PC-3 (cell line): ENCODE data around the gene BCAN. TPM values are rescaled to one million over a fixed set of nuclear protein-coding genes. Genes with fewer than 3 reads are reported as not detected.

Experiments used
- ATAC-seq: fragments of 200-7000 bp; cut with Tn5 transposase; 2 replicates; pipeline ENCODE4 v1.9.1; 2020; ENCODE audit warnings: mild to moderate bottlenecking, moderate library complexity
- BruUV-seq: library from RNA; stranded (reverse); fragments of 400-500 nt; replicated peaks from 2 replicates; lab custom pipeline; 2021; lab: Mats Ljungman, UMichigan
- CTCF ChIA-PET: fragments of 300-600 bp; sonication (Branson Sonifier 250); formaldehyde crosslinking; loops from one replicate; lab custom pipeline; 2022; ENCODE audit warnings: antibody characterized with exemption; lab: Charles Lee
- POLR2A ChIA-PET: fragments of 300-600 bp; sonication (Branson Sonifier 250); formaldehyde crosslinking; loops from one replicate; lab custom pipeline; 2022; ENCODE audit warnings: antibody characterized with exemption; ENCODE audit not compliant: unreplicated experiment; lab: Charles Lee
- DNase-seq: peaks from one replicate; pipeline ENCODE4 v3.0.0-alpha.2; 2015
- H2AFZ ChIP-seq: fragments of 300-600 bp; sonication (generic); 2 replicates; pipeline ENCODE4 v1.6.0; 2016; ENCODE audit warnings: antibody characterized with exemption, low read length
- H3F3A ChIP-seq: fragments of 300-600 bp; sonication (generic); one replicate; pipeline ENCODE4 v1.6.0; 2017; ENCODE audit warnings: antibody characterized with exemption, low read length, control low read depth, mild to moderate bottlenecking; ENCODE audit not compliant: unreplicated experiment
- H3K27ac ChIP-seq: fragments of 300-600 bp; sonication (generic); 2 replicates; pipeline ENCODE4 v1.5.1; 2016; ENCODE audit warnings: mild to moderate bottlenecking, low read length
- H3K27me3 ChIP-seq: fragments of 300-600 bp; sonication (generic); 2 replicates; pipeline ENCODE4 v1.6.1; 2016; ENCODE audit warnings: low read length, mixed read lengths
- H3K36me3 ChIP-seq: fragments of 300-600 bp; sonication (generic); 2 replicates; pipeline ENCODE4 v1.6.1; 2016; ENCODE audit warnings: low read depth, mixed run types, low read length, mixed read lengths
- H3K4me1 ChIP-seq: fragments of 300-600 bp; sonication (generic); 2 replicates; pipeline ENCODE4 v1.5.1; 2016; ENCODE audit warnings: low read length; ENCODE audit not compliant: insufficient read depth
- H3K4me2 ChIP-seq: fragments of 300-600 bp; sonication (generic); 2 replicates; pipeline ENCODE4 v1.6.0; 2016; ENCODE audit warnings: low read length
- H3K4me3 ChIP-seq: fragments of 300-600 bp; sonication (generic); 2 replicates; pipeline ENCODE4 v1.5.1; 2016; ENCODE audit warnings: mild to moderate bottlenecking, low read length, mixed read lengths
- H3K79me2 ChIP-seq: fragments of 300-600 bp; sonication (generic); 2 replicates; pipeline ENCODE4 v1.6.1; 2017; ENCODE audit warnings: low read length, mixed read lengths
- H3K9ac ChIP-seq: fragments of 300-600 bp; sonication (generic); 2 replicates; pipeline ENCODE4 v1.6.0; 2016; ENCODE audit warnings: mild to moderate bottlenecking, low read length
- H3K9me2 ChIP-seq: fragments of 300-600 bp; sonication (generic); replicated peaks from 2 replicates; pipeline ENCODE4 v1.6.1; 2016; ENCODE audit warnings: mixed run types, low read length, mixed read lengths
- H3K9me3 ChIP-seq: fragments of 300-600 bp; sonication (generic); 2 replicates; pipeline ENCODE4 v1.6.1; 2016; ENCODE audit warnings: low read length, mixed read lengths
- H4K20me1 ChIP-seq: fragments of 300-600 bp; sonication (generic); 2 replicates; pipeline ENCODE4 v1.6.1; 2016; ENCODE audit warnings: low read length, mixed read lengths
- EZH2 ChIP-seq: fragments of 300-600 bp; sonication (generic); IDR thresholded peaks from one replicate; pipeline ENCODE4 v1.6.1; 2017; ENCODE audit warnings: antibody characterized with exemption, mild to moderate bottlenecking, low read length; ENCODE audit not compliant: unreplicated experiment
- EZH2phosphoT487 ChIP-seq: fragments of 300-600 bp; sonication (generic); IDR thresholded peaks from 2 replicates; pipeline ENCODE4 v1.6.1; 2018; ENCODE audit warnings: mild to moderate bottlenecking, antibody characterized with exemption, low read length, borderline replicate concordance
- intact Hi-C: fragments of 100-400 bp; cut with micrococcal nuclease; formaldehyde crosslinking; loops from 2 replicates; pipeline ENCODE4 v1.9.0; 2023
- total RNA-seq: library from RNA; depleted of rRNA; stranded (reverse); fragments of >200 nt; gene quantifications from 2 replicates; pipeline ENCODE4 v1.2.3, GENCODE V29; 2014
- TF ChIP-seq, protein P1 (sequence below): fragments of 300-600 bp; sonication (generic); conservative IDR thresholded peaks from 2 replicates; pipeline ENCODE4 v1.5.1; 2017; ENCODE audit warnings: antibody characterized with exemption, low read depth, mild to moderate bottlenecking, low read length

Gene BCAN
- total RNA-seq, 1 experiment from 2014 or later, result not detected

DNA sequence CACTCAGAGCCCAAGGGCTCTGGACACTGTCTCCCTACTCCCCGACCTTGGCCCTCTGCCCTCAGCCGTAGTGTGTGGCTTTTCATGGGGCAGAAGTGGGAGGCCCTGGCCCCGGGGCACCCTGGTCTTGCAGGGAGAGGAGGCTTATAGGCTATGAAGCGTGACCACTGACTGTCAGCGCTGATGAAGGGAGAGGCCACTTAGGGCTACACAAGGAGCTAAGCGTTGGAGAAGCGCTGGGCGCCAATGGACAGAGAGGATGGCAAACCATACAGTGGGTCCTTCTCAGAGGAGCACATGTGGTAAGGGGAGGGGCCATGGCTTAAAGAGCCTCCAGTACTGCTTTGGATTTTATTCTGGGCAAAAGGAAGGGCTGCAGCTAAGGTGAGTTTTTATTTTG lies 55.6 kb downstream of the BCAN start:
- intact Hi-C loops, result no loop called here
- H3K27ac ChIP-seq, result no peak overlapping the region

DNA sequence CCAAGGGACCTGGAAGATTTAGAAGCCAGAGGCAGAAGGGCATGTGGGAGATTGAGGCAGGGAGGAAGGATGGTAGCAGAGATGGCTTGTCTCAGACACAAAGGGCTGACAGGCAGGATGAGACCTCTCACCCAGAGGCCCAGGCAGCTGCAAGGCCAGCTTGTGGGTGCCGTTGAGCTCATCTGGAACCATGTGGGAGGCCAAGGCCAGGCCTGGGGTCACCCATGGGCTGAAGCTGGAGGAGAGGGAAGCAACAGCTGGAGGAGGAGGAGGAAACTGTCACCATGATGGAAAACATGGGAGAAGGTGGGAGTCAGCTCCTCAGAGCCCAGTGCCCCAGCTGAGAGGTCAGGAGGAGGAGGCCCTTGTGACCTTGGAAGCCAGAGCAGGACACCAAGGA lies 57.1 kb downstream of the BCAN start:
- H3K4me3 ChIP-seq, result no peak overlapping the region
- ChIA-PET POLR2A (no interaction called here), CTCF (no interaction called here)
- H3K27ac ChIP-seq, result no peak overlapping the region
- no peak overlapping the region for H2AFZ ChIP-seq
- H3K79me2 ChIP-seq, result peaks cover 10% of the 10 kb centered on the region
- H4K20me1 ChIP-seq, result no peaks in the 10 kb centered on the region
- no peaks in the 10 kb centered on the region for H3K9me3 ChIP-seq
- H3K9ac ChIP-seq, result no peak overlapping the region
- H3F3A ChIP-seq, result peaks cover 3% of the 10 kb centered on the region
- intact Hi-C loops, result no loop called here
- ATAC-seq (no peak), DNase-seq (no peak)
- H3K36me3 ChIP-seq, result no peaks in the 10 kb centered on the region; the same call in 1 of the 2 replicates
- H3K4me2 ChIP-seq, result no peak overlapping the region
- peaks cover 18% of the 10 kb centered on the region for H3K4me1 ChIP-seq
- no TSS peak for BruUV-seq
- H3K9me2 ChIP-seq, result no peaks in the 10 kb centered on the region
- TF ChIP-seq EZH2 (no peak), EZH2phosphoT487 (no peak)
- TF ChIP-seq, protein P1, sequence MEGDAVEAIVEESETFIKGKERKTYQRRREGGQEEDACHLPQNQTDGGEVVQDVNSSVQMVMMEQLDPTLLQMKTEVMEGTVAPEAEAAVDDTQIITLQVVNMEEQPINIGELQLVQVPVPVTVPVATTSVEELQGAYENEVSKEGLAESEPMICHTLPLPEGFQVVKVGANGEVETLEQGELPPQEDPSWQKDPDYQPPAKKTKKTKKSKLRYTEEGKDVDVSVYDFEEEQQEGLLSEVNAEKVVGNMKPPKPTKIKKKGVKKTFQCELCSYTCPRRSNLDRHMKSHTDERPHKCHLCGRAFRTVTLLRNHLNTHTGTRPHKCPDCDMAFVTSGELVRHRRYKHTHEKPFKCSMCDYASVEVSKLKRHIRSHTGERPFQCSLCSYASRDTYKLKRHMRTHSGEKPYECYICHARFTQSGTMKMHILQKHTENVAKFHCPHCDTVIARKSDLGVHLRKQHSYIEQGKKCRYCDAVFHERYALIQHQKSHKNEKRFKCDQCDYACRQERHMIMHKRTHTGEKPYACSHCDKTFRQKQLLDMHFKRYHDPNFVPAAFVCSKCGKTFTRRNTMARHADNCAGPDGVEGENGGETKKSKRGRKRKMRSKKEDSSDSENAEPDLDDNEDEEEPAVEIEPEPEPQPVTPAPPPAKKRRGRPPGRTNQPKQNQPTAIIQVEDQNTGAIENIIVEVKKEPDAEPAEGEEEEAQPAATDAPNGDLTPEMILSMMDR, result no peak
- H3K27me3 ChIP-seq, result no peaks in the 10 kb centered on the region

More for the DNA sequence above, 55.6 kb downstream of the BCAN start:
- peaks cover 8% of the 10 kb centered on the region for H3F3A ChIP-seq
- H3K9ac ChIP-seq, result no peak overlapping the region
- H3K9me2 ChIP-seq, result no peaks in the 10 kb centered on the region
- H3K4me1 ChIP-seq, result peaks cover 23% of the 10 kb centered on the region
- H3K4me3 ChIP-seq, result no peak overlapping the region
- TF ChIP-seq, protein P1, result no peak
- TF ChIP-seq EZH2phosphoT487, result no peak
- TF ChIP-seq EZH2, result no peak
- BruUV-seq, result no TSS peak
- ChIA-PET CTCF (interaction anchor here (0.5 kb wide), 1 partner anchor 9 kb away, joined by 3 read pairs; no protein-coding TSS in a partner anchor), POLR2A (no interaction called here)
- no peaks in the 10 kb centered on the region for H3K79me2 ChIP-seq
- DNase-seq, result no peak
- H3K36me3 ChIP-seq, result no peaks in the 10 kb centered on the region; the same call in 1 of the 2 replicates
- H3K27me3 ChIP-seq, result no peaks in the 10 kb centered on the region
- H3K4me2 ChIP-seq, result no peak overlapping the region
- no peaks in the 10 kb centered on the region for H3K9me3 ChIP-seq
- H2AFZ ChIP-seq, result no peak overlapping the region
- H4K20me1 ChIP-seq, result no peaks in the 10 kb centered on the region
- no peak for ATAC-seq

DNA sequence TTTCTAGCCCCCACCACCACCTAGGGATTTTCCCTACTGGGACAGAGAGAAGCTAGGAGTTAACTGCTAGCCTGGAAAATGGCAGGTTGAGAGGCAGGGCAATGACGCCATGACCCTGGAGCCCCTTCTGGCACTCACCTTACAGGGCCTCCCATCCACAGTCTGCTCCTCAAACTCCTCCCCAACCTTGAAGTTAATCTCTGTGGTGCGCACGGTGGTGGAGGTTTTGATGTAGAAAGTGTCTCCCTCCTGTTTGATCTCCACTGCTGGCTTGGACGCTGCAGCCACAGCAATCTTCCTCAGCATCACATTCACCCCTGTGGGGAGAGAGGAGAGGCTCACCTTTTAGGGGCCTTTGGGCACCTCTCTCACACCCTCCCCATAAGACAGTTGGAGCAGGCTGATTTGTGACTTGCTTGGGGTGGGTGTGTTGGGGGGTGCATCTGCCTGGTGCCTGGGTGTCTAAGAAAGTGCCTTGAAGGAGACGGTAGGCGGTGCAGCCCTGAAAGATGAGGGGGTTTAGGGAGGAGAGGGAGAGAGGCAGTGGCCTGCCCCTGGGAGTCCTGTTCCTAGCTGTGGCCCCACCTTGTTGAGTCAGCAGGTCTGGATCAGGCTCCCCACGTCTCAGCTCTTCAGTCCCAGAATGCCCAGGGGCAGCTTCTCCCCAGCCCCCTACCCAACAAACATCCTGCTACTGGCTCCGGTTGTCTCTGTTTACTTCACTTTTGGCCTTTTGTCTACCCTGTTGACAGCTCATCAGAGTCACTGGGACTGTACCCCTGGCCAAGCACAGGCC lies 59.0 kb downstream of the BCAN start:
- POLR2A ChIA-PET, result no interaction called here
- Histone ChIP-seq H3K4me1 (peaks cover 30% of the 10 kb centered on the region), H3K9ac (no peak overlapping the region)

More for the DNA sequence above, 59.0 kb downstream of the BCAN start:
- H3K4me3 ChIP-seq, result no peak overlapping the region
- no TSS peak for BruUV-seq
- ATAC-seq (no peak), DNase-seq (no peak)
- H4K20me1 ChIP-seq, result no peaks in the 10 kb centered on the region
- no peaks in the 10 kb centered on the region for H3K27me3 ChIP-seq
- TF ChIP-seq, protein P1, result no peak
- no peaks in the 10 kb centered on the region for H3K9me3 ChIP-seq
- no peaks in the 10 kb centered on the region for H3K9me2 ChIP-seq
- peaks cover 17% of the 10 kb centered on the region for H3K79me2 ChIP-seq
- H3K36me3 ChIP-seq, result no peaks in the 10 kb centered on the region; the same call in 1 of the 2 replicates
- intact Hi-C loops, result no loop called here
- H3K4me2 ChIP-seq, result no peak overlapping the region
- H3K27ac ChIP-seq, result no peak overlapping the region
- no peaks in the 10 kb centered on the region for H3F3A ChIP-seq
- H2AFZ ChIP-seq, result no peak overlapping the region
- CTCF ChIA-PET, result interaction anchor here (0.6 to 1.5 kb wide), 3 partner anchors 9 to 12 kb away, joined by 3 to 7 read pairs (median 6); no protein-coding TSS in a partner anchor
